Measurements from ENCODE around the gene GUCY1A1.

GUCY1A1 gene

DNA sequence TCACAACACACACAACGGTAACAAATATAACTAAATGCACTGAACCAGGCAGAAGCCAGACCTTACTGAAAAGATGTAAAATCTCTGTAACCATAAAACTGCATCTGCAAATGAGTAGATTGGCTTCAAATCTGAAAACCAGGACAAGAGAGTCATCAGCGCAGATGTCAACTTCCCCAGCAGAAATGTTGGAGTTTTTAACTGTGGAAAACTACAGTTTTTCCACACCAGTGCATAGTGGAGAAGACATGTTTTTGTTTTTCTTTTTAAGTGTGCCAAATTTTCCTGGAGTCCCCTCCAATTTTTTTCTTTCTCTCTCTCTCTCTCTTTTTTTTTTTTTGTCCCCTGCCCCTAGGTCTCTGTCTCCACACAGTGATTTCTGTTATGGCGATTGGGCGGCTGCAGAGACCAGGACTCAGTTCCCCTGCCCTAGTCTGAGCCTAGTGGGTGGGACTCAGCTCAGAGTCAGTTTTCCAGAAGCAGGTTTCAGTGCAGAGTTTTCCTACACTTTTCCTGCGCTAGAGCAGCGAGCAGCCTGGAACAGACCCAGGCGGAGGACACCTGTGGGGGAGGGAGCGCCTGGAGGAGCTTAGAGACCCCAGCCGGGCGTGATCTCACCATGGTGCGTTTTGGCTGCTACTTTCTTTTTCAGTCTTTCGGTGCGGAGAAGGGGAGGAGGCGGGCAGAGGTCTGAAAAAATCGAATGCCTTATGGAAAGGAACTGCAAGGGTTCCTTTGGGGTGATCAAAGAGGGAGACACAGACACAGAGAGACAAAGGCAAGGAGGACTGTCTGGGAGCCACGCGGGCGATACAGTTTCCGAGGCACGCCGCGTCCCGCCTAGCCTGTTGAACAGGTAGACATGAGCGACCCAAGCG lies at the start of gene GUCY1A1:
Gene GUCY1A1 (plus strand): TSS at position 505 of the 878 bp plus-strand sequence. CDS start 30,020 bp downstream, outside the sequence.
- Histone ChIP-seq H3K27ac (ENCODE audit: low read depth in 2 of 2, low read length in 2 of 2) (peak within 1 kb of the TSS; percentile 70 to 72), H3K9ac (ENCODE audit: low read depth in 1 of 2, low read length in 2 of 2) (peak within 1 kb of the TSS; percentile 27 to 60), H3K36me3 (ENCODE audit: control insufficient read depth in 2 of 2, insufficient read depth in 2 of 2, low read length in 2 of 2) (no peaks in the 10 kb centered on the region), H3K27me3 (ENCODE audit: control insufficient read depth in 2 of 2, insufficient read depth in 2 of 2, low read length in 2 of 2) (no peaks in the 10 kb centered on the region), H3K4me3 (ENCODE audit: low read length in 2 of 2) (peak within 1 kb of the TSS; percentile 64 to 75), H3K4me1 (ENCODE audit: control insufficient read depth in 2 of 2, insufficient read depth in 2 of 2, low read length in 2 of 2) (no peaks in the 10 kb centered on the region), H3K9me3 (ENCODE audit: control insufficient read depth in 2 of 2, low read length in 2 of 2) (no peaks in the 10 kb centered on the region)

GRCh38 chr4:155617296-155617695 lies 49.4 kb upstream of the GUCY1A1 start:
- H3K36me3 ChIP-seq (ENCODE audit: control insufficient read depth in 2 of 2, insufficient read depth in 2 of 2, low read length in 2 of 2), result no peaks in the 10 kb centered on the region

DNA sequence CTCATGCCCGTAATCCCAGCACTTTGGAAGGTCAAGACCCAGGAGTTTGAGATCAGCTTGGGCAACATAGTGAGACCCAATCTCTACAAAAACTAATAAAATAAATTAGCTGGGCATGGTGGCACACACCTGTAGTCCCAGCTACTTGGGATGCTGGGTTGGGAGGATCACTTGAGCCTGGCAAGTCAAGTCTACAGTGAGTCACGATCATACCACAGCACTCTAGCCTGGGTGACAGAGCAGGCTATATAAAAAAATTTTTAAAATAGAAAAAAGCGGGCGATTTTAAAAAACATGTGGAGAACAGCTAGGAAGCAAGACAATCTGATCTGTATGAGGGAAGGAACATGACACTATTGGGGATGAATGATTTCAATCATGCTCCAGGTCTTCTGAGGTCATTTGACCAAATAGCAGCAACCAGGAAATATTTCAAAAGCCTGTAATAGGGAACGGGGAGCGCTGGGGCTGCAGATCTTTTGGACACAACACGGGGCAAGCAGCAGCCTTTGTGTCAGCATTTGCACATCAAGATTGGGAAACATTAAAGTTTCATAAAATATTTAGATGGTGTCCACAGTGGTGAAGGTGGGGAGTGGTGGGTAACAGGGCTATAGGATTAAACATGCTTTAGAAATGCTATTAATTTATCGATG lies 48.3 kb upstream of the GUCY1A1 start:
- Histone ChIP-seq H3K4me3 (ENCODE audit: low read length in 2 of 2) (no peak overlapping the region), H3K9me3 (ENCODE audit: control insufficient read depth in 2 of 2, low read length in 2 of 2) (no peaks in the 10 kb centered on the region), H3K27me3 (ENCODE audit: control insufficient read depth in 2 of 2, insufficient read depth in 2 of 2, low read length in 2 of 2) (no peaks in the 10 kb centered on the region), H3K4me1 (ENCODE audit: control insufficient read depth in 2 of 2, insufficient read depth in 2 of 2, low read length in 2 of 2) (no peaks in the 10 kb centered on the region), H3K36me3 (ENCODE audit: control insufficient read depth in 2 of 2, insufficient read depth in 2 of 2, low read length in 2 of 2) (no peaks in the 10 kb centered on the region), H3K27ac (ENCODE audit: low read depth in 2 of 2, low read length in 2 of 2) (no peak overlapping the region), H3K9ac (ENCODE audit: low read depth in 1 of 2, low read length in 2 of 2) (no peak overlapping the region)

More at GRCh38 chr4:155617296-155617695, 49.4 kb upstream of the GUCY1A1 start:
- Histone ChIP-seq H3K4me1 (ENCODE audit: control insufficient read depth in 2 of 2, insufficient read depth in 2 of 2, low read length in 2 of 2) (no peaks in the 10 kb centered on the region), H3K9me3 (ENCODE audit: control insufficient read depth in 2 of 2, low read length in 2 of 2) (no peaks in the 10 kb centered on the region), H3K9ac (ENCODE audit: low read depth in 1 of 2, low read length in 2 of 2) (no peak overlapping the region), H3K4me3 (ENCODE audit: low read length in 2 of 2) (no peak overlapping the region), H3K27me3 (ENCODE audit: control insufficient read depth in 2 of 2, insufficient read depth in 2 of 2, low read length in 2 of 2) (no peaks in the 10 kb centered on the region), H3K27ac (ENCODE audit: low read depth in 2 of 2, low read length in 2 of 2) (no peak overlapping the region)

DNA sequence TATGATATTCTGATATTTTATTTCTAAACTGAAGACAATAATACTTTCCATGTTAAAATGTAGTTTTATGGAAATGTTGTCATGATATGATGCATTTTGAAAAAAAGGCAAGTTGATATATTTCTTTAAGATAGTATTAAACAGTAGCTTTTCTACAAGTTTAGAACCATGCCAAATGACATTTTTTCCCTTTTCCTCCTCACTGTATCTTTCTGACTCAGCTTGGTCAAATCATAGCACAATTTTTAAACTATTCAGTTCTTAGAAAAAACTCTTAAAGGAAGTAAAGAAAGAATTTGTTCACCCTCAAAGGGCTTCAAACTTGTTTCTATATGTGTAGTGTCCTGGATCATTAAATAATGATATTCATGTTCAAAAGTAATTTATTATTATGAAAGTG lies 46.0 kb upstream of the GUCY1A1 start:
- Histone ChIP-seq H3K9ac (ENCODE audit: low read depth in 1 of 2, low read length in 2 of 2) (no peak overlapping the region), H3K27me3 (ENCODE audit: control insufficient read depth in 2 of 2, insufficient read depth in 2 of 2, low read length in 2 of 2) (no peaks in the 10 kb centered on the region)

DNA sequence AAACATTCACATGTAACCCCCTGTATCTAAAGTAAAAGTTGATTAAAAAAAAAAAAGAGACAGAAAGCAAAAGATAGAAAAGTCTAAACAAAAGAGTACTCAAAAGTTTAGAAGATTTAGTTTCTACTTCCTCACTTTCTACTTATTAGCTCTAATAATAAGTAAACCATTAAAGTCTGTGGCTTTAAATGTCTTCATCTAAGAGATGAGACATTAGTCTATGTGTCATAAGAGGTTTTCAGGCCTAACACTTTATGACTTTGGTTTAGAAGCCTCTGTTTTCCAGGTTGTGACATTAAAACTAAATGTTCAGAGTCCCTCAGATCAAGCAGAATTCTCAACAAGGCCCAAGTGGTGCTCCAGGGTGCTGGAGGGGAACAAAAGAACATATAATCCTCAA lies 42.2 kb upstream of the GUCY1A1 start:
- Histone ChIP-seq H3K27me3 (ENCODE audit: control insufficient read depth in 2 of 2, insufficient read depth in 2 of 2, low read length in 2 of 2) (no peaks in the 10 kb centered on the region), H3K9ac (ENCODE audit: low read depth in 1 of 2, low read length in 2 of 2) (no peak overlapping the region), H3K27ac (ENCODE audit: low read depth in 2 of 2, low read length in 2 of 2) (no peak overlapping the region), H3K36me3 (ENCODE audit: control insufficient read depth in 2 of 2, insufficient read depth in 2 of 2, low read length in 2 of 2) (no peaks in the 10 kb centered on the region), H3K4me1 (ENCODE audit: control insufficient read depth in 2 of 2, insufficient read depth in 2 of 2, low read length in 2 of 2) (no peaks in the 10 kb centered on the region), H3K4me3 (ENCODE audit: low read length in 2 of 2) (no peak overlapping the region), H3K9me3 (ENCODE audit: control insufficient read depth in 2 of 2, low read length in 2 of 2) (no peaks in the 10 kb centered on the region)

More for the DNA sequence above, 46.0 kb upstream of the GUCY1A1 start:
- H3K4me1 ChIP-seq (ENCODE audit: control insufficient read depth in 2 of 2, insufficient read depth in 2 of 2, low read length in 2 of 2), result no peaks in the 10 kb centered on the region
- no peak overlapping the region for H3K4me3 ChIP-seq (ENCODE audit: low read length in 2 of 2)
- H3K9me3 ChIP-seq (ENCODE audit: control insufficient read depth in 2 of 2, low read length in 2 of 2), result no peaks in the 10 kb centered on the region
- no peak overlapping the region for H3K27ac ChIP-seq (ENCODE audit: low read depth in 2 of 2, low read length in 2 of 2)
- no peaks in the 10 kb centered on the region for H3K36me3 ChIP-seq (ENCODE audit: control insufficient read depth in 2 of 2, insufficient read depth in 2 of 2, low read length in 2 of 2)

DNA sequence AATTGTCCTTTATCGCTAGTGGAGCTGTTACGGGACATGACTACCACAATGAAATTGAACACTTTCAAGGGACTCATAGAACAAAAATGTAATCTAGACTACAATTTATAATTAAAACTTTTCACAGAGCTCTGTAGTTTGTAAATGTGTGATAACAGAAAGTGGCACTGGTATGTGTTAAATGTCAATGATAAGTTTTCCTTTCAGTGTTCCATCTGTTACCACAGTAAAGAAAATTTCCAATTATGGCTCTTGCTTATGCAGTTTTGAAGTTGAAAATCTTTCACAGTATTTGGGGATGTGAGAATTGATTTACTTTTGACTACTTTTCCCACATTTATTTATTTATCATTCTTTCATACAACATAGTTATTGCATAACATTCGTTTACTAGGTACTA lies 40.1 kb upstream of the GUCY1A1 start:
- Histone ChIP-seq H3K9me3 (ENCODE audit: control insufficient read depth in 2 of 2, low read length in 2 of 2) (no peaks in the 10 kb centered on the region), H3K4me1 (ENCODE audit: control insufficient read depth in 2 of 2, insufficient read depth in 2 of 2, low read length in 2 of 2) (no peaks in the 10 kb centered on the region), H3K27ac (ENCODE audit: low read depth in 2 of 2, low read length in 2 of 2) (no peak overlapping the region), H3K36me3 (ENCODE audit: control insufficient read depth in 2 of 2, insufficient read depth in 2 of 2, low read length in 2 of 2) (no peaks in the 10 kb centered on the region), H3K9ac (ENCODE audit: low read depth in 1 of 2, low read length in 2 of 2) (no peak overlapping the region), H3K27me3 (ENCODE audit: control insufficient read depth in 2 of 2, insufficient read depth in 2 of 2, low read length in 2 of 2) (no peaks in the 10 kb centered on the region), H3K4me3 (ENCODE audit: low read length in 2 of 2) (no peak overlapping the region)

DNA sequence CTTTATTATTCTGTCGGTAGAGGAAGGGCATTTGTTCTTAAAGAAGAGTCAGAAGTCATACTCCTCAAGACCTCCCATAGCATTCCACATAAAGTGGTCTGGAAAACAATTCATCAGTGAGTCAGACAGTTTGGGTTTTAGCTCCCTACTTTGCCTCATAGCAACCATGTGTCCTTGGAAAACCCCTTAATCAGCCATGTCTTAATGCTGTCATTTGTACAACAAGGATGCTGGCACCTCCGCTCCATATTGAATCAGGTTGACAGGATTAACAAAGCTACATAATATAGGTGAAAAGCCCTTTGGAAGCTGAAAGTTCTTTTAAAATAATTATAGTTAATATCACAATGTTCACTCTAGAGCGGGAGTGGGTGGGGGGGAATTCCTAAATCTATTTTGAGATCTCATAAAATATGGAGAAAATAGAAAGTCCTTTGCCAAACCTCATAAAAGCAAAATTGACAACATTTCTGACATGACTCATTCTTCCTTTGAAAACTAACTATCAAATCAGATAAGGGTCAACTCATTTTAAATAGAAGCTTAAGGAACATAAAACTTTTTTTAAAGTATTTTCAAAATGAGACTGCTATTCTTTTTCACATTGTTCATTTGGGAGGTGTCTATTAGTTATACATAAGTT lies 37.3 kb upstream of the GUCY1A1 start:
- Histone ChIP-seq H3K36me3 (ENCODE audit: control insufficient read depth in 2 of 2, insufficient read depth in 2 of 2, low read length in 2 of 2) (no peaks in the 10 kb centered on the region), H3K27ac (ENCODE audit: low read depth in 2 of 2, low read length in 2 of 2) (peak overlapping the region in 1 of 2 donors; percentile 13)

DNA sequence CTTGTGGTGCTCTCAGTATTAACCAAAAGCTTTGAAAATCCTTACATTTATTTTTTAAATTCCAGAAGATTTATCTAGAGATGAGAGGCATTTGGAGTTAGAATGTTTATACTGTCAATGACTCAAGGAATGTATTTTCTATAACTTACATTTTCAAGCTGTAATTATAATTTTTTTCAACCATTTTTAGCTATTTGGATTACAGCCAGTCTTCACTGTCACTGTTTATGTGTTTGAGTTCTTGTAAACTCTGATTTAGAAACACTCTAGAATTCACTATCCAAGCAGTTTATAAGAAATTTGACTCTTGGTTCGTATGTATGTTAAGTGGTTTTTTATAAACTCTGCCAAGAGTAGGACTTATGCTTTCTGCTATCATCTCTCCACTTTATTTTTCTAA lies 36.7 kb upstream of the GUCY1A1 start:
- no peaks in the 10 kb centered on the region for H3K27me3 ChIP-seq (ENCODE audit: control insufficient read depth in 2 of 2, insufficient read depth in 2 of 2, low read length in 2 of 2)
- H3K9ac ChIP-seq (ENCODE audit: low read depth in 1 of 2, low read length in 2 of 2), result no peak overlapping the region
- peak overlapping the region in 1 of 2 donors; percentile 13 for H3K27ac ChIP-seq (ENCODE audit: low read depth in 2 of 2, low read length in 2 of 2)
- H3K4me1 ChIP-seq (ENCODE audit: control insufficient read depth in 2 of 2, insufficient read depth in 2 of 2, low read length in 2 of 2), result no peaks in the 10 kb centered on the region
- H3K4me3 ChIP-seq (ENCODE audit: low read length in 2 of 2), result no peak overlapping the region
- no peaks in the 10 kb centered on the region for H3K9me3 ChIP-seq (ENCODE audit: control insufficient read depth in 2 of 2, low read length in 2 of 2)
- H3K36me3 ChIP-seq (ENCODE audit: control insufficient read depth in 2 of 2, insufficient read depth in 2 of 2, low read length in 2 of 2), result no peaks in the 10 kb centered on the region

More for the DNA sequence above, 37.3 kb upstream of the GUCY1A1 start:
- Histone ChIP-seq H3K27me3 (ENCODE audit: control insufficient read depth in 2 of 2, insufficient read depth in 2 of 2, low read length in 2 of 2) (no peaks in the 10 kb centered on the region), H3K9ac (ENCODE audit: low read depth in 1 of 2, low read length in 2 of 2) (no peak overlapping the region), H3K4me1 (ENCODE audit: control insufficient read depth in 2 of 2, insufficient read depth in 2 of 2, low read length in 2 of 2) (no peaks in the 10 kb centered on the region), H3K9me3 (ENCODE audit: control insufficient read depth in 2 of 2, low read length in 2 of 2) (no peaks in the 10 kb centered on the region), H3K4me3 (ENCODE audit: low read length in 2 of 2) (no peak overlapping the region)

- Histone ChIP-seq H3K27ac (ENCODE audit: low read depth in 2 of 2, low read length in 2 of 2) (no peak overlapping the region), H3K9ac (ENCODE audit: low read depth in 1 of 2, low read length in 2 of 2) (no peak overlapping the region), H3K27me3 (ENCODE audit: control insufficient read depth in 2 of 2, insufficient read depth in 2 of 2, low read length in 2 of 2) (no peaks in the 10 kb centered on the region), H3K9me3 (ENCODE audit: control insufficient read depth in 2 of 2, low read length in 2 of 2) (no peaks in the 10 kb centered on the region), H3K4me1 (ENCODE audit: control insufficient read depth in 2 of 2, insufficient read depth in 2 of 2, low read length in 2 of 2) (no peaks in the 10 kb centered on the region), H3K4me3 (ENCODE audit: low read length in 2 of 2) (no peak overlapping the region), H3K36me3 (ENCODE audit: control insufficient read depth in 2 of 2, insufficient read depth in 2 of 2, low read length in 2 of 2) (no peaks in the 10 kb centered on the region)
Measured at GRCh38 chr4:155632310-155632840, 34.3 kb upstream of the GUCY1A1 start.
